Measurements from ENCODE around the gene SMAD9.

- TF ChIP-seq CTCF (IDR thresholded peaks at IDR 0.05) (no peak), POLR2A (IDR thresholded peaks at IDR 0.05) (no peak)
These were observed 28.3 kb downstream of the SMAD9 start for GRCh38 chr13:36891752-36892151.

Data from right lobe of liver (tissue), 4 donors.